HepG2 (cell line): Measurements from ENCODE around the gene FNDC3A. TPM values are rescaled to one million over a fixed set of nuclear protein-coding genes. Genes with fewer than 3 reads are reported as not detected.

Experiments
- ATAD3A ChIP-seq: sonication (generic); formaldehyde crosslinking; IDR thresholded peaks from 2 replicates; pipeline ENCODE4 v1.4.0; 2020; ENCODE audit warnings: missing genetic modification reagents
- CAMTA2 ChIP-seq: sonication (generic); formaldehyde crosslinking; IDR thresholded peaks from 2 replicates; pipeline ENCODE4 v1.4.0; 2020; ENCODE audit warnings: mild to moderate bottlenecking, missing genetic modification reagents, borderline replicate concordance
- NFE2L1 ChIP-seq: sonication (generic); formaldehyde crosslinking; IDR thresholded peaks from 2 replicates; pipeline ENCODE4 v1.4.0; 2020; ENCODE audit warnings: missing genetic modification reagents, mild to moderate bottlenecking, borderline replicate concordance
- RBM22 ChIP-seq: fragments of 200-400 bp; formaldehyde crosslinking; optimal IDR thresholded peaks from 2 replicates; pipeline ENCODE3; 2017; ENCODE audit warnings: mild to moderate bottlenecking, low read length, moderate library complexity
- SATB2 ChIP-seq: sonication (generic); formaldehyde crosslinking; IDR thresholded peaks from 2 replicates; pipeline ENCODE4 v1.5.0; 2020; ENCODE audit warnings: missing genetic modification reagents
- ZNF563 ChIP-seq: sonication (generic); formaldehyde crosslinking; IDR thresholded peaks from 2 replicates; pipeline ENCODE4 v1.8.0; 2022; ENCODE audit warnings: mild to moderate bottlenecking, moderate library complexity, missing genetic modification reagents
- ZNF788 ChIP-seq: sonication (generic); formaldehyde crosslinking; IDR thresholded peaks from 2 replicates; pipeline ENCODE4 v1.5.0; 2020; ENCODE audit warnings: mild to moderate bottlenecking, missing genetic modification reagents, borderline replicate concordance
- polyA plus RNA-seq, 8 experiments: library from polyadenylated mRNA; depleted of rRNA in 3 of 8; stranded (reverse) in 7 of 8; unstranded in 1 of 8; fragments of >200 nt; fragmentation: Illumina TruSeq in 4 of 8; extraction: Trizol in 4 of 8; gene quantifications; 2 replicates each; pipeline versions ENCODE4 v1.2.1 to v1.2.3, GENCODE V29; 2011 to 2016; ENCODE audit warnings: low read depth in 4 of 8, missing spikeins in 1 of 8, mixed read lengths in 1 of 8; ENCODE audit not compliant: insufficient read depth in 1 of 8
- total RNA-seq, 5 experiments: library from RNA; depleted of rRNA; stranded (reverse); fragments of >200 nt; fragmentation: Illumina TruSeq; extraction: Trizol; gene quantifications; 2 replicates each; pipeline ENCODE4 v1.2.3, GENCODE V29; 2016; ENCODE audit warnings: low read depth in 1 of 5
- TF ChIP-seq, protein P1 (sequence below): sonication (generic); formaldehyde crosslinking; IDR thresholded peaks from 2 replicates; pipeline ENCODE4 v1.5.0; 2020; ENCODE audit warnings: missing genetic modification reagents
- TF ChIP-seq, protein P2 (sequence below), 2 experiments: sonication (generic) in 1 of 2; formaldehyde crosslinking in 1 of 2; IDR thresholded peaks; 2 replicates each; pipeline versions ENCODE4 v1.6.1 to v1.9.0; 2014 to 2022; ENCODE audit warnings: antibody characterized with exemption in 1 of 2, borderline replicate concordance in 1 of 2, inconsistent platforms in 1 of 2, low read depth in 1 of 2, missing genetic modification reagents in 1 of 2
- TF ChIP-seq, protein P3 (sequence below), 2 experiments: sonication (generic) in 1 of 2; formaldehyde crosslinking in 1 of 2; IDR thresholded peaks; 2 replicates each; pipeline versions ENCODE4 v1.4.0 to v1.6.1; 2016 to 2020; ENCODE audit warnings: borderline replicate concordance in 1 of 2, low read depth in 1 of 2, mild to moderate bottlenecking in 1 of 2, missing genetic modification reagents in 1 of 2
- TF ChIP-seq, protein P4 (sequence below): sonication (generic); formaldehyde crosslinking; IDR thresholded peaks from 2 replicates; pipeline ENCODE4 v1.9.0; 2021; ENCODE audit warnings: missing genetic modification reagents, mild to moderate bottlenecking, borderline replicate concordance

FNDC3A gene
- total and polyA plus RNA-seq, 2 of the 13 experiments (the other 11 are each of a cell fraction or from before 2014, with no cell fraction given): 36.7 to 39.3 TPM

DNA sequence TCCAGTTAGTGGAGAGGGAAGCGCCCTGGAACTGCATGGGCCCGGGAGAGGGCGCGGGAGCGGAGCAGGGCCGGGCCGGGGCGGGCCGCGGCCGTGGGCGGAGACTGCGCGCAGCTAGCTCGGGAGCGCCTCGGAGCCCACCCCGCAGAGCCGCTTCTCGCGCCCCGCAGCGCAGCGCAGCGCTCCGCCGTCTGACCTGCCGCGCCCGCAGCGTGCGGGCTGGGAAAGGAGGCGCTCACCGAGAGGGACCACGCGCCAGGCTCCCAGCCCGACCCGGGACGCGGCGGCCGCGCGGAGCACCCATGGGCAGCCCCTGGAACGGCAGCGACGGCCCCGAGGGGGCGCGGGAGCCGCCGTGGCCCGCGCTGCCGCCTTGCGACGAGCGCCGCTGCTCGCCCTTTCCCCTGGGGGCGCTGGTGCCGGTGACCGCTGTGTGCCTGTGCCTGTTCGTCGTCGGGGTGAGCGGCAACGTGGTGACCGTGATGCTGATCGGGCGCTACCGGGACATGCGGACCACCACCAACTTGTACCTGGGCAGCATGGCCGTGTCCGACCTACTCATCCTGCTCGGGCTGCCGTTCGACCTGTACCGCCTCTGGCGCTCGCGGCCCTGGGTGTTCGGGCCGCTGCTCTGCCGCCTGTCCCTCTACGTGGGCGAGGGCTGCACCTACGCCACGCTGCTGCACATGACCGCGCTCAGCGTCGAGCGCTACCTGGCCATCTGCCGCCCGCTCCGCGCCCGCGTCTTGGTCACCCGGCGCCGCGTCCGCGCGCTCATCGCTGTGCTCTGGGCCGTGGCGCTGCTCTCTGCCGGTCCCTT lies 244.5 kb downstream of the FNDC3A start, which contains the start of gene MLNR (continued):
- TF ChIP-seq ZNF788: peak; percentile 39; the same call in 1 of the 2 replicates
- peak; percentile 72; the same call in 1 of the 2 replicates for TF ChIP-seq ZNF563
- TF ChIP-seq CAMTA2 (CRISPR knock-in tag): no peak
- TF ChIP-seq, protein P1, sequence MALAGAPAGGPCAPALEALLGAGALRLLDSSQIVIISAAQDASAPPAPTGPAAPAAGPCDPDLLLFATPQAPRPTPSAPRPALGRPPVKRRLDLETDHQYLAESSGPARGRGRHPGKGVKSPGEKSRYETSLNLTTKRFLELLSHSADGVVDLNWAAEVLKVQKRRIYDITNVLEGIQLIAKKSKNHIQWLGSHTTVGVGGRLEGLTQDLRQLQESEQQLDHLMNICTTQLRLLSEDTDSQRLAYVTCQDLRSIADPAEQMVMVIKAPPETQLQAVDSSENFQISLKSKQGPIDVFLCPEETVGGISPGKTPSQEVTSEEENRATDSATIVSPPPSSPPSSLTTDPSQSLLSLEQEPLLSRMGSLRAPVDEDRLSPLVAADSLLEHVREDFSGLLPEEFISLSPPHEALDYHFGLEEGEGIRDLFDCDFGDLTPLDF (CRISPR knock-in tag): 0 out of 2 replicates have a peak, but pooled peaks have one; percentile 36
- TF ChIP-seq RBM22: no peak
- TF ChIP-seq, protein P2, sequence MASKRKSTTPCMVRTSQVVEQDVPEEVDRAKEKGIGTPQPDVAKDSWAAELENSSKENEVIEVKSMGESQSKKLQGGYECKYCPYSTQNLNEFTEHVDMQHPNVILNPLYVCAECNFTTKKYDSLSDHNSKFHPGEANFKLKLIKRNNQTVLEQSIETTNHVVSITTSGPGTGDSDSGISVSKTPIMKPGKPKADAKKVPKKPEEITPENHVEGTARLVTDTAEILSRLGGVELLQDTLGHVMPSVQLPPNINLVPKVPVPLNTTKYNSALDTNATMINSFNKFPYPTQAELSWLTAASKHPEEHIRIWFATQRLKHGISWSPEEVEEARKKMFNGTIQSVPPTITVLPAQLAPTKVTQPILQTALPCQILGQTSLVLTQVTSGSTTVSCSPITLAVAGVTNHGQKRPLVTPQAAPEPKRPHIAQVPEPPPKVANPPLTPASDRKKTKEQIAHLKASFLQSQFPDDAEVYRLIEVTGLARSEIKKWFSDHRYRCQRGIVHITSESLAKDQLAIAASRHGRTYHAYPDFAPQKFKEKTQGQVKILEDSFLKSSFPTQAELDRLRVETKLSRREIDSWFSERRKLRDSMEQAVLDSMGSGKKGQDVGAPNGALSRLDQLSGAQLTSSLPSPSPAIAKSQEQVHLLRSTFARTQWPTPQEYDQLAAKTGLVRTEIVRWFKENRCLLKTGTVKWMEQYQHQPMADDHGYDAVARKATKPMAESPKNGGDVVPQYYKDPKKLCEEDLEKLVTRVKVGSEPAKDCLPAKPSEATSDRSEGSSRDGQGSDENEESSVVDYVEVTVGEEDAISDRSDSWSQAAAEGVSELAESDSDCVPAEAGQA (IDR thresholded peaks at IDR 0.05; ENCODE audit: low read depth): no peak
- TF ChIP-seq, protein P2 (CRISPR knock-in tag; IDR thresholded peaks at IDR 0.05; ENCODE audit: borderline replicate concordance): peak; percentile 68; the same call in 1 of the 2 replicates
- no peak for TF ChIP-seq SATB2 (CRISPR knock-in tag)
- TF ChIP-seq ATAD3A (CRISPR knock-in tag): no peak
- TF ChIP-seq NFE2L1 (CRISPR knock-in tag): no peak
- TF ChIP-seq, protein P3, sequence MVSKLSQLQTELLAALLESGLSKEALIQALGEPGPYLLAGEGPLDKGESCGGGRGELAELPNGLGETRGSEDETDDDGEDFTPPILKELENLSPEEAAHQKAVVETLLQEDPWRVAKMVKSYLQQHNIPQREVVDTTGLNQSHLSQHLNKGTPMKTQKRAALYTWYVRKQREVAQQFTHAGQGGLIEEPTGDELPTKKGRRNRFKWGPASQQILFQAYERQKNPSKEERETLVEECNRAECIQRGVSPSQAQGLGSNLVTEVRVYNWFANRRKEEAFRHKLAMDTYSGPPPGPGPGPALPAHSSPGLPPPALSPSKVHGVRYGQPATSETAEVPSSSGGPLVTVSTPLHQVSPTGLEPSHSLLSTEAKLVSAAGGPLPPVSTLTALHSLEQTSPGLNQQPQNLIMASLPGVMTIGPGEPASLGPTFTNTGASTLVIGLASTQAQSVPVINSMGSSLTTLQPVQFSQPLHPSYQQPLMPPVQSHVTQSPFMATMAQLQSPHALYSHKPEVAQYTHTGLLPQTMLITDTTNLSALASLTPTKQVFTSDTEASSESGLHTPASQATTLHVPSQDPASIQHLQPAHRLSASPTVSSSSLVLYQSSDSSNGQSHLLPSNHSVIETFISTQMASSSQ (IDR thresholded peaks at IDR 0.05; ENCODE audit: low read depth): no peak
- TF ChIP-seq, protein P3 (CRISPR knock-in tag; IDR thresholded peaks at IDR 0.05; ENCODE audit: borderline replicate concordance): peak; percentile 42; the same call in 1 of the 2 replicates
- TF ChIP-seq, protein P4, sequence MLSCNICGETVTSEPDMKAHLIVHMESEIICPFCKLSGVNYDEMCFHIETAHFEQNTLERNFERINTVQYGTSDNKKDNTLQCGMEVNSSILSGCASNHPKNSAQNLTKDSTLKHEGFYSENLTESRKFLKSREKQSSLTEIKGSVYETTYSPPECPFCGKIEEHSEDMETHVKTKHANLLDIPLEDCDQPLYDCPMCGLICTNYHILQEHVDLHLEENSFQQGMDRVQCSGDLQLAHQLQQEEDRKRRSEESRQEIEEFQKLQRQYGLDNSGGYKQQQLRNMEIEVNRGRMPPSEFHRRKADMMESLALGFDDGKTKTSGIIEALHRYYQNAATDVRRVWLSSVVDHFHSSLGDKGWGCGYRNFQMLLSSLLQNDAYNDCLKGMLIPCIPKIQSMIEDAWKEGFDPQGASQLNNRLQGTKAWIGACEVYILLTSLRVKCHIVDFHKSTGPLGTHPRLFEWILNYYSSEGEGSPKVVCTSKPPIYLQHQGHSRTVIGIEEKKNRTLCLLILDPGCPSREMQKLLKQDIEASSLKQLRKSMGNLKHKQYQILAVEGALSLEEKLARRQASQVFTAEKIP (CRISPR knock-in tag): no peak
